HEK293T (cell line): ENCODE measurements around the gene RPL22.
"Not testable (repeated sequence)": the region's sequence is repeated elsewhere in the genome, so short reads cannot be mapped to it uniquely, and the experiment has no call there.

Experiments
- CTCF ChIA-PET: fragments of 350-600 bp; formaldehyde crosslinking; extraction: SDS; loops from one replicate; lab custom pipeline; 2021; ENCODE audit warnings: antibody characterized with exemption, inconsistent platforms; lab: Yijun Ruan, JAX
- POLR2A ChIA-PET: fragments of 350-600 bp; formaldehyde crosslinking; extraction: SDS; loops from one replicate; lab custom pipeline; 2020; ENCODE audit warnings: antibody characterized with exemption, inconsistent platforms; lab: Yijun Ruan, JAX
- DNase-seq: peaks from one replicate; pipeline ENCODE4 v3.0.0; 2012; ENCODE audit warnings: mixed read lengths; ENCODE audit errors: extremely low spot score
- ARNT ChIP-seq: fragments of 450-650 bp; IDR thresholded peaks from 2 replicates; pipeline ENCODE4 v1.6.1; 2017; ENCODE audit warnings: mild to moderate bottlenecking
- BHLHE40 ChIP-seq: fragments of 450-650 bp; IDR thresholded peaks from 2 replicates; pipeline ENCODE4 v1.6.1; 2016; ENCODE audit warnings: mild to moderate bottlenecking, moderate library complexity, borderline replicate concordance
- CTBP1 ChIP-seq: fragments of 450-650 bp; IDR thresholded peaks from 2 replicates; pipeline ENCODE4 v1.6.1; 2016; ENCODE audit warnings: borderline replicate concordance
- ELF4 ChIP-seq: fragments of 450-650 bp; IDR thresholded peaks from 2 replicates; pipeline ENCODE4 v1.6.1; 2017; ENCODE audit warnings: antibody characterized with exemption
- FOXA1 ChIP-seq: fragments of 450-650 bp; IDR thresholded peaks from 2 replicates; pipeline ENCODE4 v1.6.1; 2016; ENCODE audit warnings: mild to moderate bottlenecking
- FOXK2 ChIP-seq: fragments of 450-650 bp; IDR thresholded peaks from 2 replicates; pipeline ENCODE4 v1.6.1; 2016; ENCODE audit warnings: mild to moderate bottlenecking
- FOXM1 ChIP-seq: fragments of 450-650 bp; IDR thresholded peaks from 2 replicates; pipeline ENCODE4 v1.6.1; 2017; ENCODE audit warnings: mild to moderate bottlenecking, borderline replicate concordance
- HDGF ChIP-seq: fragments of 450-650 bp; IDR thresholded peaks from 2 replicates; pipeline ENCODE4 v1.6.1; 2017; ENCODE audit warnings: antibody characterized with exemption, borderline replicate concordance
- L3MBTL2 ChIP-seq: fragments of 450-650 bp; conservative IDR thresholded peaks from 2 replicates; pipeline ENCODE4 v1.6.1; 2016; ENCODE audit warnings: mild to moderate bottlenecking
- LEF1 ChIP-seq: fragments of 450-650 bp; IDR thresholded peaks from 2 replicates; pipeline ENCODE4 v1.6.1; 2017; ENCODE audit warnings: mild to moderate bottlenecking, borderline replicate concordance
- NFRKB ChIP-seq: fragments of 450-650 bp; IDR thresholded peaks from 2 replicates; pipeline ENCODE4 v1.6.1; 2016; ENCODE audit warnings: mild to moderate bottlenecking, moderate library complexity
- PKNOX1 ChIP-seq: fragments of 450-650 bp; IDR thresholded peaks from 2 replicates; pipeline ENCODE4 v1.6.1; 2016
- SP1 ChIP-seq: fragments of 450-650 bp; IDR thresholded peaks from 2 replicates; pipeline ENCODE4 v1.6.1; 2017
- SUZ12 ChIP-seq: fragments of 450-650 bp; IDR thresholded peaks from 2 replicates; pipeline ENCODE4 v1.6.1; 2016; ENCODE audit warnings: mild to moderate bottlenecking
- TARDBP ChIP-seq: fragments of 450-650 bp; IDR thresholded peaks from 2 replicates; pipeline ENCODE4 v1.6.1; 2016
- ZNF384 ChIP-seq: fragments of 450-650 bp; IDR thresholded peaks from 2 replicates; pipeline ENCODE4 v1.6.1; 2016

The RPL22 gene

DNA sequence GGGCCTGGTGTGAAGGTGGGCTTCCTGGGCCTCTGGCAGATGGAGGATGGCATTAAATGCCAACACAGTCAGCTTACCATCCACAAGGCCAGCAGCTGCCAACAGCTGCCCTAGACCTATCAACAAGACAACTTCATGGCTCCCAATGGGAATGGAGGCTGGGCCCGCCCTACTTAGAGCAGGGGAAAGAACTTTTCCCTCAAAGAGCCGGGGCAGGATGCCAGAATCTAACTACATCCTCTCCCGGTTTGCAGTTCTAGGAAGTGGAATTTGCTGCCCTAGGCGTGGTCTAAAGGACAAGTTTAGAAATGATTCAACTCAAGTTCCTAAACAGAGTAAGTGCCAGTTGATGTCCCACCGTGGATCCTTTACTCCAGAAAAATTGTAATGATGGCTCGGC, 23.2 kb upstream of the RPL22 start:
- ChIA-PET CTCF (interaction anchor here (2.4 kb wide), 1 partner anchor 16 kb away, joined by 7 read pairs; no protein-coding TSS in a partner anchor), POLR2A (interaction anchor here (1.1 kb wide), 1 partner anchor 18 kb away, joined by 3 read pairs; no protein-coding TSS in a partner anchor)
- no peak for DNase-seq
- TF ChIP-seq LEF1 (no peak), HDGF (no peak), L3MBTL2 (no peak), ARNT (no peak), PKNOX1 (no peak), CTBP1 (no peak), FOXA1 (no peak), FOXM1 (no peak), FOXK2 (no peak), SP1 (no peak)

- TF ChIP-seq FOXA1 (no peak), SP1 (no peak), CTBP1 (no peak), NFRKB (no peak), PKNOX1 (no peak), ZNF384 (no peak), SUZ12 (no peak), ELF4 (no peak), FOXM1 (no peak)
- POLR2A ChIA-PET: interaction anchor here (1.0 to 2.0 kb wide), 3 partner anchors 15 to 23 kb away, joined by 3 to 8 read pairs (median 5); no protein-coding TSS in a partner anchor
- CTCF ChIA-PET: interaction anchor here (2.4 kb wide), 1 partner anchor 17 kb away, joined by 7 read pairs; no protein-coding TSS in a partner anchor
- DNase-seq: no peak
Measured at GRCh38 chr1:6221210-6221784, 21.9 kb upstream of the RPL22 start.

GRCh38 chr1:6220236-6220635, 20.8 kb upstream of the RPL22 start:
- POLR2A ChIA-PET: interaction anchor here (0.9 to 2.0 kb wide), 2 partner anchors 13 to 15 kb away, joined by 3 to 8 read pairs; no protein-coding TSS in a partner anchor
- TF ChIP-seq L3MBTL2: no peak
- TF ChIP-seq SP1: no peak
- no peak for TF ChIP-seq CTBP1
- no peak for TF ChIP-seq ARNT
- no peak for TF ChIP-seq SUZ12
- TF ChIP-seq ELF4: no peak
- TF ChIP-seq ZNF384: no peak
- TF ChIP-seq PKNOX1: no peak
- no peak for TF ChIP-seq NFRKB
- no peak for TF ChIP-seq TARDBP
- TF ChIP-seq FOXK2: no peak
- TF ChIP-seq FOXA1: no peak
- no peak for TF ChIP-seq BHLHE40
- no peak for TF ChIP-seq FOXM1
- no peak for TF ChIP-seq LEF1
- no peak for TF ChIP-seq HDGF
- DNase-seq: no peak
- CTCF ChIA-PET: interaction anchor here (2.4 kb wide), 1 partner anchor 18 kb away, joined by 7 read pairs; no protein-coding TSS in a partner anchor

GRCh38 chr1:6219641-6220040, 20.2 kb upstream of the RPL22 start:
- DNase-seq, CTCF ChIA-PET: not testable (repeated sequence)
- POLR2A ChIA-PET: interaction anchor here (2.0 kb wide), 1 partner anchor 13 kb away, joined by 8 read pairs; no protein-coding TSS in a partner anchor

DNA sequence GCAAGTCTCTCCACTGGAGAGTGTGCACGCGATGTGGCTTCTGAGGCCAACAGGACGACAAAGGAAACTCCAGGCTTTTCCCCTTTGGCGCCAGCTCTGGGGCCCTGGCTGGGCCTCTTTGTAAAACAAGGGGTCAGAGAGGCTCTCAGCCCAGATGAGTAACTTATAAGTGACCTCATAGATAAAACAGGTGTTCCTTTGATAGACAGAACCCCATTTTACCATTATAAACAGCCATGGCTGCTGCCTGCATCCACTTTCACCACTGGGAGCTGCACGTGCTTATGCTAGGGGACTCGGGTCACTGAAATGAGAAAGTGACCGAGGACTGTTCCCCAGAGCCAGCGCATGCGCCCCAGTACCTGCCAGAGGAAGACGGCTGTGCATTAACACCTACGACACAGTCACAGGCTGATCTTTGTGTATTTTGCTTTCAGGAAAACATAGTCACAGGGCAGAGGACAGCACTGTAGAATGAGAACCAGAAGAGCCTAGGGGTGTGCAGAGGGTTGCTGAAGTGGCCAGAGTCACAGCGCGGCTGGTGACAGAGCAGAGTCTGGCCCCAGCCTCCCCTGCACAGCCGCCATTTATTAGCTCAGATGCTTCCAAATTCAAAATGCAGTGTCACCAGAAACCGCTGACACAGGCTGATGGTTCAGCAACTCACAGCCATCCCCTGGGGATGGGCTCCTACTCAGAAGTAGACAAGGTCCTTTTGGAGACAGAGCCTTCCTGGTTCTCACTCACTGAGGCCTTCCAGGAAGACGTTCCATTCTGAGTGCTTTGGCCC, 19.2 kb upstream of the RPL22 start:
- ChIA-PET POLR2A (interaction anchor here (0.7 to 2.2 kb wide), 4 partner anchors 13 to 18 kb away, joined by 3 to 9 read pairs (median 4); partner anchors contain the start of gene RNF207), CTCF (interaction anchor here (0.6 kb wide), 2 partner anchors 10 to 211 kb away, joined by 3 read pairs; no protein-coding TSS in a partner anchor)

More for the DNA sequence above, 19.2 kb upstream of the RPL22 start:
- no peak for DNase-seq
- no peak for TF ChIP-seq SUZ12
- TF ChIP-seq PKNOX1: no peak
- no peak for TF ChIP-seq SP1
- TF ChIP-seq LEF1: no peak
- TF ChIP-seq BHLHE40: no peak
- no peak for TF ChIP-seq HDGF
- no peak for TF ChIP-seq ELF4
- no peak for TF ChIP-seq TARDBP
- no peak for TF ChIP-seq FOXM1
- TF ChIP-seq FOXA1: no peak
- no peak for TF ChIP-seq CTBP1
- no peak for TF ChIP-seq L3MBTL2
